Measurements from ENCODE around the gene FSIP1.
"Not testable (repeated sequence)": the region's sequence is repeated elsewhere in the genome, so short reads cannot be mapped to it uniquely, and the experiment has no call there.

The FSIP1 gene

GRCh38 chr15:39782441-39783138 lies at the start of gene FSIP1:
Gene FSIP1, minus strand, starts transcription at chr15:39782841. Its CDS starts 6,317 bp downstream, at chr15:39776524.
- DNase-seq, result peak; percentile 98

GRCh38 chr15:39830166-39830565 lies 47.5 kb upstream of the FSIP1 start:
- no peak for DNase-seq

- no peak for DNase-seq
Measured at GRCh38 chr15:39828374-39828931, 45.8 kb upstream of the FSIP1 start.

- no peak for DNase-seq
Measured at GRCh38 chr15:39826975-39827374, 44.3 kb upstream of the FSIP1 start.

GRCh38 chr15:39823634-39824033 lies 41.0 kb upstream of the FSIP1 start:
- DNase-seq, result no peak

- no peak for DNase-seq
Measured at GRCh38 chr15:39820050-39820602, 37.5 kb upstream of the FSIP1 start.

- no peak for DNase-seq
Measured at GRCh38 chr15:39819533-39819932, 36.9 kb upstream of the FSIP1 start.

GRCh38 chr15:39817892-39818291 lies 35.3 kb upstream of the FSIP1 start:
- no peak for DNase-seq

GRCh38 chr15:39814489-39814888 lies 31.8 kb upstream of the FSIP1 start:
- DNase-seq, result no peak

GRCh38 chr15:39812651-39813050 lies 30.0 kb upstream of the FSIP1 start:
- DNase-seq, result not testable (repeated sequence)

- no peak for DNase-seq
Measured at GRCh38 chr15:39808909-39809308, 26.3 kb upstream of the FSIP1 start.

- no peak for DNase-seq
Measured at GRCh38 chr15:39807791-39808190, 25.1 kb upstream of the FSIP1 start.

- no peak for DNase-seq
Measured at GRCh38 chr15:39804026-39804425, 21.4 kb upstream of the FSIP1 start.

GRCh38 chr15:39803016-39803415 lies 20.4 kb upstream of the FSIP1 start:
- DNase-seq, result no peak

GRCh38 chr15:39801641-39802309 lies 19.1 kb upstream of the FSIP1 start:
- DNase-seq, result peak; percentile 28

GRCh38 chr15:39799552-39800011 lies 16.9 kb upstream of the FSIP1 start:
- DNase-seq, result no peak

- no peak for DNase-seq
Measured at GRCh38 chr15:39798382-39798781, 15.7 kb upstream of the FSIP1 start.

- DNase-seq, result no peak
Measured at GRCh38 chr15:39797407-39797806, 14.8 kb upstream of the FSIP1 start.

- DNase-seq, result no peak
Measured at GRCh38 chr15:39796601-39797000, 14.0 kb upstream of the FSIP1 start.

- DNase-seq, result no peak
Measured at GRCh38 chr15:39795486-39795885, 12.8 kb upstream of the FSIP1 start.

GRCh38 chr15:39794954-39795353 lies 12.3 kb upstream of the FSIP1 start:
- no peak for DNase-seq

- no peak for DNase-seq
Measured at GRCh38 chr15:39793923-39794322, 11.3 kb upstream of the FSIP1 start.

- DNase-seq, result no peak
Measured at GRCh38 chr15:39792844-39793335, 10.2 kb upstream of the FSIP1 start.
